ENCODE results near the gene AFAP1L2. TPM values are rescaled to one million over a fixed set of nuclear protein-coding genes. Genes with fewer than 3 reads are reported as not detected.

Gene AFAP1L2
- total RNA-seq, 2 donors from 2014 or later = 5.8 to 6.3 TPM

GRCh38 chr10:114406455-114406854, 2.2 kb upstream of the AFAP1L2 start:
- H3K27ac ChIP-seq = no peak overlapping the region
- H3K4me1 ChIP-seq = peaks cover 0 to 21% of the 10 kb centered on the region in 2 donors
- H3K27me3 ChIP-seq = no peaks in the 10 kb centered on the region
- TF ChIP-seq CTCF (IDR thresholded peaks at IDR 0.05) = no peak
- no peaks in the 10 kb centered on the region for H3K36me3 ChIP-seq
- no peaks in the 10 kb centered on the region for H3K9me3 ChIP-seq
- DNase-seq (ENCODE audit: low spot score) = no peak
- no peak overlapping the region for H3K4me3 ChIP-seq

DNA sequence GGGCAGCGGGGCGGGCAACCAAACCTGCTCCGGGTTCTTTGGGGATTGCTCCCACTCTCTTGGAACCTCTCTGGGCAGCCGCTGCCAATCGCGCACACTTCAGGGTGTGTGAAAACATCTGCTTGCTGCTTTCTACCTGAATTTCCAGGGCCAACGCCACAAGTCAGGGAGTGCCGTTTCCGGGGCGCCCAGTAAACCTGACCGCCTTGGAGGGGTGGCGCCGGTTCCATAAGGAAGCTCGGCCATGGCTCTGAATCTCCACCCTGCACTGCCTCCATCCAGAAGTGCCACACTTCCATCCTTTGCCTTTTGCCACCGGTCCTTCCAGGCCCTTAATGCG, 679 bp upstream of the AFAP1L2 start:
- Histone ChIP-seq H3K27ac (peak overlapping the region in 1 of 2 donors; percentile 67), H3K4me1 (peaks cover 0 to 35% of the 10 kb centered on the region in 2 donors), H3K36me3 (no peaks in the 10 kb centered on the region), H3K9me3 (no peaks in the 10 kb centered on the region), H3K4me3 (peak overlapping the region in 1 of 2 donors; percentile 56), H3K27me3 (no peaks in the 10 kb centered on the region)
- DNase-seq (ENCODE audit: low spot score) = no peak
- TF ChIP-seq CTCF (IDR thresholded peaks at IDR 0.05) = no peak

GRCh38 chr10:114403541-114404161, 651 bp downstream of the AFAP1L2 start:
- H3K4me3 ChIP-seq = peak overlapping the region; percentile 51 to 56
- H3K27ac ChIP-seq = peak overlapping the region; percentile 53 to 67
- TF ChIP-seq CTCF (IDR thresholded peaks at IDR 0.05) = peak in 1 of 2 donors; percentile 49
- DNase-seq (ENCODE audit: low spot score) = no peak
- no peaks in the 10 kb centered on the region for H3K36me3 ChIP-seq
- H3K4me1 ChIP-seq = peaks cover 0 to 43% of the 10 kb centered on the region in 2 donors
- H3K9me3 ChIP-seq = no peaks in the 10 kb centered on the region
- no peaks in the 10 kb centered on the region for H3K27me3 ChIP-seq

- peaks cover 0 to 43% of the 10 kb centered on the region in 2 donors for H3K4me1 ChIP-seq
- no peaks in the 10 kb centered on the region for H3K27me3 ChIP-seq
These were observed 1.3 kb downstream of the AFAP1L2 start for GRCh38 chr10:114402871-114403540.

DNA sequence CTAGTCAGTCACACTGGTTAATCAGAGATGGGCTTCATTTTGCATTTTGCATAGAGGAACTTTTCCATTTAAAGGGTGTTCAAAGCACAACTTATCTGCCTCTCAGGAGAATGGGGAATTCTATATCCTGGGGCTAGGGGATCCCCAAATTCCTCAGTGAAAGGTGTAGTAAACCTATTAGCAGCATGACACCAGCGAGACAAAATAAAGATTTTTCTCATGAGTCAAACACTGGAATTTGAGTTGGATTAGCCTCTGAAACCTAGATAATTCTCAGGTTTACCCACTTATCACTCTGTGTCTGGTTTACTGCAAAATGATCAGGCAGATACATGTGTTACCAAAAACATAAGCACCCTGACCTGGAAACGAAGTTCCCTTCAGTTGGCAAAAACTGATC, 2.1 kb downstream of the AFAP1L2 start:
- Histone ChIP-seq H3K27ac (peak overlapping the region; percentile 22 to 67), H3K4me3 (no peak overlapping the region), H3K27me3 (no peaks in the 10 kb centered on the region), H3K9me3 (no peaks in the 10 kb centered on the region), H3K36me3 (no peaks in the 10 kb centered on the region), H3K4me1 (peaks cover 0 to 43% of the 10 kb centered on the region in 2 donors)
- TF ChIP-seq CTCF (IDR thresholded peaks at IDR 0.05) = no peak
- no peak for DNase-seq (ENCODE audit: low spot score)

More at GRCh38 chr10:114402871-114403540, 1.3 kb downstream of the AFAP1L2 start:
- Histone ChIP-seq H3K27ac (peak overlapping the region; percentile 53 to 67), H3K9me3 (no peaks in the 10 kb centered on the region), H3K36me3 (no peaks in the 10 kb centered on the region), H3K4me3 (peak overlapping the region; percentile 51 to 56)
- no peak for TF ChIP-seq CTCF (IDR thresholded peaks at IDR 0.05)
- peak; percentile 57 for DNase-seq (ENCODE audit: low spot score)

Measured in right atrium auricular region (tissue), 2 donors.